ENCODE data around the gene CEP164. TPM values are rescaled to one million over a fixed set of nuclear protein-coding genes. Genes with fewer than 3 reads are reported as not detected.
A peak's percentile ranks its signal among the peaks of the same experiment; 100 is the strongest.

CEP164 gene
- total and polyA plus RNA-seq, 2 experiments from 2014 or later = 13.9 to 23.8 TPM

DNA sequence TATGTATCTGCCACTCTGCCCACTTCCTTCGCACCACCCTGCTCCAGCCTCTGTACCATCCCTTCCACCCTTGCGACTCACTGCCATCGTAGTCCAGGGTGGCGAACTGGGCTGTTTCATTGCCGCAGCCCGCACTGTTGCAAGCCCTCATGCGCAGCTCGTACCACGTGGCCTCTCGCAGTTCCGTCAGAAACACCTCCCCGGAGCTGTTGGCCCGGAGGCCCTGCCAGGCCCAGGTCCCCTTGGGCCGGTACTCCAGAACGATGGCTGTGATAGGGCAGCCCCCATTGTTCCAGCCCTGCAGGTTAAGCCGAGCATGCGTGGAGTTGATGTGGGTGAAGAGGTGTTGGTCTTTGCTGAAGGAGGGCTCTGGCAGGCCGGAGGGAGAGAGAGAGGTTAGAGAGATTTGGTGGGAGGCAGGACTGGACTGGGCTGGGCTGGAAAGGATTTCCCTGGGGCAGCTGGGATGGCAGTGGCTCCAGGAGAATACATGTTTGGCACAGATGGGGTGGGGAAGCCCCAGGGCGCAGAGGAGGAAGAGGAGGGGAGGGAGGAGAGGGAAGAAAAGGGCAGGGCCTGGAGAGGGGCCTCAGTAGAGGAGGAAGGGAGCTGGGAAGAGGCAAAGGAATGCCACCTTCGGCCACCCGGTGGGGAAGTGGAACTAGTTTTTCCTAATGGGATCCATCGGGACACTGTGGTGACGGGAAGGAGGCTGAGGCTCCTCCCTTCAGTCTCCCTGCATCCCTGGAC, 109.6 kb downstream of the CEP164 start (continued):
- TF ChIP-seq, protein P1, sequence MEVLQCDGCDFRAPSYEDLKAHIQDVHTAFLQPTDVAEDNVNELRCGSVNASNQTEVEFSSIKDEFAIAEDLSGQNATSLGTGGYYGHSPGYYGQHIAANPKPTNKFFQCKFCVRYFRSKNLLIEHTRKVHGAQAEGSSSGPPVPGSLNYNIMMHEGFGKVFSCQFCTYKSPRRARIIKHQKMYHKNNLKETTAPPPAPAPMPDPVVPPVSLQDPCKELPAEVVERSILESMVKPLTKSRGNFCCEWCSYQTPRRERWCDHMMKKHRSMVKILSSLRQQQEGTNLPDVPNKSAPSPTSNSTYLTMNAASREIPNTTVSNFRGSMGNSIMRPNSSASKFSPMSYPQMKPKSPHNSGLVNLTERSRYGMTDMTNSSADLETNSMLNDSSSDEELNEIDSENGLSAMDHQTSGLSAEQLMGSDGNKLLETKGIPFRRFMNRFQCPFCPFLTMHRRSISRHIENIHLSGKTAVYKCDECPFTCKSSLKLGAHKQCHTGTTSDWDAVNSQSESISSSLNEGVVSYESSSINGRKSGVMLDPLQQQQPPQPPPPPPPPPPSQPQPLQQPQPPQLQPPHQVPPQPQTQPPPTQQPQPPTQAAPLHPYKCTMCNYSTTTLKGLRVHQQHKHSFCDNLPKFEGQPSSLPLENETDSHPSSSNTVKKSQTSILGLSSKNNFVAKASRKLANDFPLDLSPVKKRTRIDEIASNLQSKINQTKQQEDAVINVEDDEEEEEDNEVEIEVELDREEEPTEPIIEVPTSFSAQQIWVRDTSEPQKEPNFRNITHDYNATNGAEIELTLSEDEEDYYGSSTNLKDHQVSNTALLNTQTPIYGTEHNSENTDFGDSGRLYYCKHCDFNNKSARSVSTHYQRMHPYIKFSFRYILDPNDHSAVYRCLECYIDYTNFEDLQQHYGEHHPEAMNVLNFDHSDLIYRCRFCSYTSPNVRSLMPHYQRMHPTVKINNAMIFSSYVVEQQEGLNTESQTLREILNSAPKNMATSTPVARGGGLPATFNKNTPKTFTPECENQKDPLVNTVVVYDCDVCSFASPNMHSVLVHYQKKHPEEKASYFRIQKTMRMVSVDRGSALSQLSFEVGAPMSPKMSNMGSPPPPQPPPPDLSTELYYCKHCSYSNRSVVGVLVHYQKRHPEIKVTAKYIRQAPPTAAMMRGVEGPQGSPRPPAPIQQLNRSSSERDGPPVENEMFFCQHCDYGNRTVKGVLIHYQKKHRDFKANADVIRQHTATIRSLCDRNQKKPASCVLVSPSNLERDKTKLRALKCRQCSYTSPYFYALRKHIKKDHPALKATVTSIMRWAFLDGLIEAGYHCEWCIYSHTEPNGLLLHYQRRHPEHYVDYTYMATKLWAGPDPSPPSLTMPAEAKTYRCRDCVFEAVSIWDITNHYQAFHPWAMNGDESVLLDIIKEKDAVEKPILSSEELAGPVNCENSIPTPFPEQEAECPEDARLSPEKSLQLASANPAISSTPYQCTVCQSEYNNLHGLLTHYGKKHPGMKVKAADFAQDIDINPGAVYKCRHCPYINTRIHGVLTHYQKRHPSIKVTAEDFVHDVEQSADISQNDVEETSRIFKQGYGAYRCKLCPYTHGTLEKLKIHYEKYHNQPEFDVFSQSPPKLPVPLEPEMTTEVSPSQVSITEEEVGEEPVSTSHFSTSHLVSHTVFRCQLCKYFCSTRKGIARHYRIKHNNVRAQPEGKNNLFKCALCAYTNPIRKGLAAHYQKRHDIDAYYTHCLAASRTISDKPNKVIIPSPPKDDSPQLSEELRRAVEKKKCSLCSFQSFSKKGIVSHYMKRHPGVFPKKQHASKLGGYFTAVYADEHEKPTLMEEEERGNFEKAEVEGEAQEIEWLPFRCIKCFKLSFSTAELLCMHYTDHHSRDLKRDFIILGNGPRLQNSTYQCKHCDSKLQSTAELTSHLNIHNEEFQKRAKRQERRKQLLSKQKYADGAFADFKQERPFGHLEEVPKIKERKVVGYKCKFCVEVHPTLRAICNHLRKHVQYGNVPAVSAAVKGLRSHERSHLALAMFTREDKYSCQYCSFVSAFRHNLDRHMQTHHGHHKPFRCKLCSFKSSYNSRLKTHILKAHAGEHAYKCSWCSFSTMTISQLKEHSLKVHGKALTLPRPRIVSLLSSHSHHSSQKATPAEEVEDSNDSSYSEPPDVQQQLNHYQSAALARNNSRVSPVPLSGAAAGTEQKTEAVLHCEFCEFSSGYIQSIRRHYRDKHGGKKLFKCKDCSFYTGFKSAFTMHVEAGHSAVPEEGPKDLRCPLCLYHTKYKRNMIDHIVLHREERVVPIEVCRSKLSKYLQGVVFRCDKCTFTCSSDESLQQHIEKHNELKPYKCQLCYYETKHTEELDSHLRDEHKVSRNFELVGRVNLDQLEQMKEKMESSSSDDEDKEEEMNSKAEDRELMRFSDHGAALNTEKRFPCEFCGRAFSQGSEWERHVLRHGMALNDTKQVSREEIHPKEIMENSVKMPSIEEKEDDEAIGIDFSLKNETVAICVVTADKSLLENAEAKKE (CRISPR knock-in tag; IDR thresholded peaks at IDR 0.05) = no peak
- no peak for TF ChIP-seq POLR2AphosphoS5 (IDR thresholded peaks at IDR 0.05; ENCODE audit: low read depth)

DNA sequence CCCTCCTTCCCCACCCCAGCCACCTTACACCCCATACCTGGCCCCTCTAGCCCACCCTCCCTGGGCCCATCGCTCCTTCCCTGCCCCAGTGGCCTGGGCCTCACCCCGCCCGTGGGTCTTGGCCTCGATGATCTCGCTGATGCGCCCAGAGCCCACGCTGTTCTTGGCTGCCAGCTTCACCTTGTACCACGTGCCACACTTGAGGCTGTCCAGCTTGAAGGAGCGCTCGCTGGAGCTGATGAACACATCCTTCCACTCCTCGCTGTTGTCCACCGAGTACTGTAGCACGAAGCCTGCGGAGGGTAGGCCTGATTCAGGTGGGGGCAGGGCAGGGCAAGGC, 110.1 kb downstream of the CEP164 start:
- no peaks in the 10 kb centered on the region for H3K27me3 ChIP-seq (ENCODE audit: insufficient read depth)
- H3K4me1 ChIP-seq (ENCODE audit: insufficient read depth) = no peaks in the 10 kb centered on the region; the same call in 1 of the 2 replicates
- H3K36me3 ChIP-seq (ENCODE audit: insufficient read depth) = no peaks in the 10 kb centered on the region
- H3K27me3 Mint-ChIP-seq (ENCODE audit: insufficient read depth, low read depth, poor library complexity) = peaks cover 3% of the 10 kb centered on the region
- H2AFZ ChIP-seq = no peak overlapping the region
- peak; percentile 15; the same call in 2 of the 3 replicates for ATAC-seq
- no peak overlapping the region for H3K4me2 ChIP-seq
- H3K4me3 Mint-ChIP-seq = no peak overlapping the region
- no peaks in the 10 kb centered on the region for H3K36me3 Mint-ChIP-seq (ENCODE audit: low read depth)
- H3K9me2 ChIP-seq (ENCODE audit: insufficient read depth) = no peaks in the 10 kb centered on the region
- H3K4me1 Mint-ChIP-seq = peaks cover 5% of the 10 kb centered on the region; the same call in 2 of the 3 replicates
- H3K4me3 ChIP-seq = no peak overlapping the region
- DNase-seq (ENCODE audit: low spot score) = no peak
- H3K9me3 Mint-ChIP-seq = no peaks in the 10 kb centered on the region
- no peaks in the 10 kb centered on the region for H3K79me2 ChIP-seq (replicated peaks; ENCODE audit: insufficient read depth)
- no peaks in the 10 kb centered on the region for H4K20me1 ChIP-seq (replicated peaks; ENCODE audit: insufficient read depth)
- 0 out of 2 replicates have a peak, but pooled peaks cover 2% of the 10 kb centered on the region for H3F3A ChIP-seq (replicated peaks; ENCODE audit: low read depth)
- no peak overlapping the region for H3K27ac ChIP-seq (ENCODE audit: low read depth)
- H3K27ac Mint-ChIP-seq = no peak overlapping the region
- TF ChIP-seq, protein P2, sequence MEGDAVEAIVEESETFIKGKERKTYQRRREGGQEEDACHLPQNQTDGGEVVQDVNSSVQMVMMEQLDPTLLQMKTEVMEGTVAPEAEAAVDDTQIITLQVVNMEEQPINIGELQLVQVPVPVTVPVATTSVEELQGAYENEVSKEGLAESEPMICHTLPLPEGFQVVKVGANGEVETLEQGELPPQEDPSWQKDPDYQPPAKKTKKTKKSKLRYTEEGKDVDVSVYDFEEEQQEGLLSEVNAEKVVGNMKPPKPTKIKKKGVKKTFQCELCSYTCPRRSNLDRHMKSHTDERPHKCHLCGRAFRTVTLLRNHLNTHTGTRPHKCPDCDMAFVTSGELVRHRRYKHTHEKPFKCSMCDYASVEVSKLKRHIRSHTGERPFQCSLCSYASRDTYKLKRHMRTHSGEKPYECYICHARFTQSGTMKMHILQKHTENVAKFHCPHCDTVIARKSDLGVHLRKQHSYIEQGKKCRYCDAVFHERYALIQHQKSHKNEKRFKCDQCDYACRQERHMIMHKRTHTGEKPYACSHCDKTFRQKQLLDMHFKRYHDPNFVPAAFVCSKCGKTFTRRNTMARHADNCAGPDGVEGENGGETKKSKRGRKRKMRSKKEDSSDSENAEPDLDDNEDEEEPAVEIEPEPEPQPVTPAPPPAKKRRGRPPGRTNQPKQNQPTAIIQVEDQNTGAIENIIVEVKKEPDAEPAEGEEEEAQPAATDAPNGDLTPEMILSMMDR (conservative IDR thresholded peaks at IDR 0.05; ENCODE audit: low read depth in 2 of 2) = no peak
- TF ChIP-seq EZH2 (IDR thresholded peaks at IDR 0.05; ENCODE audit: low read depth, unreplicated experiment) = no peak
- no peak for TF ChIP-seq POLR2AphosphoS5 (IDR thresholded peaks at IDR 0.05; ENCODE audit: low read depth)
- TF ChIP-seq ZNF114 (CRISPR knock-in tag; IDR thresholded peaks at IDR 0.05) = no peak
- TF ChIP-seq ZNF331 (CRISPR knock-in tag; IDR thresholded peaks at IDR 0.05; ENCODE audit: low read depth) = no peak
- TF ChIP-seq, protein P1 (CRISPR knock-in tag; IDR thresholded peaks at IDR 0.05) = no peak
